ENCODE data around the gene DOCK8.

Gene DOCK8

DNA sequence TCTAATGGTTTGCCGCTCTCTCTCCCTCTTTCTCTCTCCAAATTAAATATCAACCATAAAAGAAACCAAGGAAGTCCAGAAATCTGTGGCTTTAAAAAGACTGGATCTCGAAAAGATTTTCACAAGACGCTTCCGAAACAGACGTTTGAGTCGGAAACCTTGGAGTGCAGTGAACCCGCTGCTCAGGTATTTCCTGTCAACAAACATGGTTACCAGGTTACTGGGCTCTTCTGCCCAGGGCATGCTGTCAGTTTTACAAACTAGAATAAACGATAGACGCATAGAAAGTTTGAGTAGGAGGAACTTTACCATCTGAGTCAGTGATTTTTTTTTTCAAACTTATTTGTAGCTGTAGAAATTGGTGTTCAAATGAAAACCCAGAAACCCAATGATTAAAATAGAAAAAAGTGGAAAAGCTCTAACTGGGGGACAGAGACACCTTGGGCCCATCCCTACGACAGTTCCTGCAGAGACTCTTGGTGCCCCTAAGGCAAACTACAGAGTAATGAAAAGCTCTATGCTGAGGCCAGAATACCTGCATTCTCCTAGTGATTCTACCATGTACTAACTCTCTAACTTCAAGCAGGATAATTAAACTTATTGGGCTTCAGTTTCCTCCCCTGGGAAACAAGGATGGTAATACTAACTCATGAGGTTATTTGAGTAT lies 90.0 kb downstream of the DOCK8 start:
- no peak overlapping the region for H3K4me3 ChIP-seq (ENCODE audit: low read depth, low read length)

DNA sequence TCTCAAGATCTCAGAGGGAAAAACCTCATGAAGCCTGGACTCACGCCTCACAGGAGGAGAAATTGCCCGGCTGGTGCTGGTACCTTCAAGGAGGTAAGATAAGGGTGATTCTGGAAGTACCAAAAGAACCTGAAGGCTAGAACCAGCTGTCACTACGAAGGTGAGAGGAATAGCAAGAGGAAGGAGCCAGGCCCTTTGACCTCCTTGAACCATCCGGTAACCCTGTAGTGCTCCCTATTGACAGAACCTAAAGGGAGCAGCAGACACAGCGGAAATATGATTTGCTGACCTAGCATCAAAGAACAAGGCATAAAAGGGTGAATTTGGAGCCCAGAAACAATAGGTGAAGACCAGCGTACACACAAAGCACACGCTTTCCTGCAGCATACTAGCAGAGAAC lies 92.2 kb downstream of the DOCK8 start:
- no peak overlapping the region for H3K4me3 ChIP-seq (ENCODE audit: low read depth, low read length)

DNA sequence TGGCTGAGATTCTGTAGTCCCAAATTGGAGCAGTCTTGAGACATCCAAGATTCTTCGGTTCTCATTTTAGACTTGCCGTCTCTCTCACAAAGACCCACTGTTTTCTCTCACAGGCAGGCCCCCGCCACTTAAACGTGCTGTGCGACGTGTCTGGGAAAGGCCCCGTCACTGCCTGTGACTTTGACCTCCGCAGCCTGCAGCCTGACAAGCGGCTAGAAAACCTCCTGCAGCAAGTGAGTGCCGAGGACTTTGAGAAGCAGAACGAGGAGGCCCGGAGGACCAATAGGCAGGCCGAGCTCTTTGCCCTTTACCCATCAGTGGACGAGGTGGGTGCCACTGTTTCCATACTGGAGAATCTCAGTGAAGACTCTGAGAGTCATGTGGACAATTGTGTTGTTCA lies 97.2 kb downstream of the DOCK8 start:
- H3K4me3 ChIP-seq (ENCODE audit: low read depth, low read length) = no peak overlapping the region

DNA sequence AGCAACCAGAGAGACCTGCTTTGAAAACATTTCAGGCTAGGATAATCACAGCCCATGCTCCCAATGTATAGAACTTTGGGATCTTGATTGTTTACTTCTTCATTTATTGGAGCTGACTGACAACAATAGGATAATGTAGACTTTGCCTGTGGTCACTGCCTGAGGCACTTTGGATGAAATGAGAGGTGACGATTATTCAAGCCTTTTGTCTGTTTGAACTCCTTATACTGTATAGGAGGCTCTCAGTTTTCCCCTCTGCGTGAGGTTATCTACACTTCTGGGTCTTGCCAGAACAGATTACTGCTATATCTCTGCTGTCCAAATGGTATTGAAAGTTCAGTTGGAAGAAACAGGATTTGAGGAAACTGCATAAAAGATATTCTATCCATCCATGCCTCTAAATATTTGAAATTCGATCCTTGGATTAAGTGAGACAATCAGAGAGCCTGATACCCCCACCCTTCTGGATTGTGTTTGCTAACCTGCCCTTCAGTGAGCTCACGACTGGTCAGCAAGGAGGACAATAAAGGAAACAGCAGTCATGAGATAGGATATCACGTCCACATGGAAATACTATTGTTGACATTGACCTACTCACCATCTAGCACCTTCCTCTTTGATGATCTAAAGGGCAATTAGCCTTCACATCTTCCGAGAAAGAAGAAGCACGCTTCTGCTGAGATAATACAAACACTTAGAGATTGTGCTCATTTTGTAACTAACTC lies 98.1 kb downstream of the DOCK8 start:
- no peak overlapping the region for H3K4me3 ChIP-seq (ENCODE audit: low read depth, low read length)

DNA sequence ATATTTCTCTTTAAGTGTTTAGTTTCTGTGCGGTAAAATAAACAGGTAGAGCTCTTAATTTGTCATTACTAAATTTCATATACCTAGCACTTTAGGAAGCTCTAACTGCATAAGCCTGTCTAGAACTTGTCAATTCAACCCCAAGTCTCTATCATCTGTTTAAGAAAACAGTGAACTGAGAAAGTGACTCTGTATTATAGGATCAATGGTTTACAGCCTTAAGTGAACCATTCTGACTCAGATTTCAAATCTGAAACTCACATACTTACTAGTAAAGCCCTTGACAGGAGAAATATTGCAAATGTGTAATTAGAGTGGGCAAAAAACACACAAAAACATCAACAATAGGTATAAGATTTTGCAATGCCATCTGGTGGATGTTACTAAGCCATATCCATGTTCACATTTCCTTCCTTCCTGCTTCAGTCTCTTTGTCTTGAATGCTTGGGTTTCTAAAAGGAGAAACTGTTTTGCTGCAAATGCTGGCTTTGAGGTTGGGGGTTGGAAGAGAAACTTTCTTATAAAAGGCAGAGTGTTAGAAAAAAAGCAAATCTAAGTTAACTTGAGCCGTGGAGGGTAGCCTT lies 101.8 kb downstream of the DOCK8 start:
- H3K4me3 ChIP-seq (ENCODE audit: low read depth, low read length) = no peak overlapping the region

DNA sequence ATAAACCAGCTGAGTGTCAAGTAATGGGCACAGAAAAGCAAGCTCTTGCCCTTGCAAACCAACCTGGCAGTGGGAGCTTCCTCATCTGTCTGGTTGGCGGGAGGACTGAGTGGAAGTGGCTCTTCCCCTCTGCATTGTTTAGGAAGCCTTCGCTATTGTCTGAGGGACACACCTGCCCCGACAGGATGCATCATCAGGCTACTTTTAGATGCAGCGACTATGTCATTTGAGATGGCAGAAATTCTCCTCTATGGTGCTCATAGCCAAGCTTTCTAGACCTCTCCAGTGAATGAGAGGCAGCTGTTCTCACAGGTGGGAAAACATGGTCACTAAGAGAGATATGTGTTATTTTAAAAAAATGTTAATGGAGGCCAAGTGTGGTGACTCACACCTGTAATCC lies 104.0 kb downstream of the DOCK8 start:
- H3K4me3 ChIP-seq (ENCODE audit: low read depth, low read length) = no peak overlapping the region

DNA sequence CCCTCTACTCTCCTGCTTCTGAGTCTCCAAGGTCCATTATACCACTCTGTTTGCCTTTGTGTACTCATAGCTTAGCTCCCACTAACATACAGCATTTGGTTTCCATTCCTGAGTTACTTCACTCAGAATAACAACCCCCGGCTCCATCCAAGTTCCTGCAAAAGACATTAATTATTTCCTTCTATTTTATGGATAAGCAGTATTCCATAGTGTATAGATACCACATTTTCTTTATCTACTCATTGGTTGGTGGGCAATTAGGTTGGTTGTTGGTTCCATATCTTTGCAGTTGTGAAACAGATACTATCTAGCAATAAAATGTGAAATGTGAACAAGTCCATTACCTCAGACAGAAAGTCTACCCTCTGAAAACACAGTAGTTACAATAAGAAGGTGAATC lies 110.3 kb downstream of the DOCK8 start:
- no peak overlapping the region for H3K4me3 ChIP-seq (ENCODE audit: low read depth, low read length)

DNA sequence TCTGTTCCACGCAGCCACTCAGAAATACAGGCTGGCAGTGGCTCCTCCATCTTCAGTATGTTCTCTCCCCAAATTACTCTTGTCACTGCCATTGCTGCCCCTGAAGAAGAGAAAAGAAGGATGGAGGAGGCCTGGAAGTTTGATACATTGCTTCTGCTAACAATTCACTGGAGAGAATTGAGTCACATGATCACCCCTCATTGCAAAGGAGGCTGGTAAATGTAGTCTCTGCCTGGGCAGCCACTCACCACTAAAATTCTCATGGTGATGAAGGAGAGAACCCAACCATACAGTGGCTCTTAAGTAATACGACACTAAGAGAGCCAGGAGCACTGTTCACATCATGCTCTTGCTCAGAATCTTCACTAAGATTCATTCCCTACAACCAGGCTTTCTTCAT lies 112.0 kb downstream of the DOCK8 start:
- no peak overlapping the region for H3K4me3 ChIP-seq (ENCODE audit: low read depth, low read length)

DNA sequence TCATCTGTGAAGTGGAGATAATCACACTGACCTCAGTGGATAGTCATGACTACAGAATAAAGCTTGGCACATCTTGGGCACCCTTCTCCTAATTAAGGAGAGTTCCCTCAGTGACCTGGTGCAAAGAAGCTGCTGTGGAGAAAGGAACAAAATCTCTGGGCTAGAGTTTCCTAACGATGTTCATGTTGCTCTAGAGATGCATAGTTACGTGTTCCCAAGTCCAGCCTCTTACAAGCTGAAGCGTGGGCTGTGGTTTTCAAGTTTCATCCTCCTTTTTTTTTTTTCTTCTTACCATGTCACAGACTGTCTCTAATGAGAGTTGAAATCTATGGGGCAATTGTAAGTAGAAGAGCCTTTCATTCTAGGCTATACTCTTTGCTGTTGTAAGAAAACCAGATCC lies 113.8 kb downstream of the DOCK8 start:
- no peak overlapping the region for H3K4me3 ChIP-seq (ENCODE audit: low read depth, low read length)

DNA sequence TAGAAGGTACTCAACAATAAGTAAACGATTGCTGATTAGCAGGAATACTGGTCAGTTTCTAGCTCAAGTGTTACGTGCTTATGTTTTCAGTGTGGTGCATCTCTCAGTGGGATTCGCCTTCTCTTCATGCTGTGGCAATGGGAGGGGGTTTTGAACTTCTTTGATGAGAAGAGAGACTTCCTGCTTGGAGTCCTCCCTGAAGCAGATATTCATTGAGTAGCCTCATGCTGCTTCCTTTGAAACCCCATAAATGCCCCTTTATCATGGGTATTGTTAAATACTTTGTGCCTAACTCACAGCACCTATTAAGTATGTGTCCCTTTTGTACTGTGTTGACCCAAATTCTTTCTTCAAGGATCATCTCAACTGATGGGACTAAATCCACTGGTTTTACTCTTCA lies 116.5 kb downstream of the DOCK8 start:
- no peak overlapping the region for H3K4me3 ChIP-seq (ENCODE audit: low read depth, low read length)

DNA sequence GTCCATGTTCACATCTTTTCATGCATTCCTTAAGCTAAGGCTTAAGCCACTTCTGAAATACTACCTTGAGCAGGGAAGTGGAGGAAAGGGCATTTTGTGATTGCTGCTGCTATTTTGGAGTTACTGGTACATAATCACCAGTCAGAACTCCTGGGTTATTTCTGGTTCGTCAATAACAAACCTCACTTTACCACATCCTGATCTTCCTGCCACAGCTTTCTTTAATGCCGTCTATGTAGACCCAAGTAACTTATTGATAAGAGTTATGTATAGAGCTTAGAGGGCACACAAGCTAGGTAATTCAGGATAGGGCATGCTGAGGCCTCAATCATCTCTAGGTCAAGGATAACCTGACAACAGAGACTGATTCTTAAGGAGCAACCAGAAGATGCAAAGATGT lies 120.7 kb downstream of the DOCK8 start:
- no peak overlapping the region for H3K4me3 ChIP-seq (ENCODE audit: low read depth, low read length)

DNA sequence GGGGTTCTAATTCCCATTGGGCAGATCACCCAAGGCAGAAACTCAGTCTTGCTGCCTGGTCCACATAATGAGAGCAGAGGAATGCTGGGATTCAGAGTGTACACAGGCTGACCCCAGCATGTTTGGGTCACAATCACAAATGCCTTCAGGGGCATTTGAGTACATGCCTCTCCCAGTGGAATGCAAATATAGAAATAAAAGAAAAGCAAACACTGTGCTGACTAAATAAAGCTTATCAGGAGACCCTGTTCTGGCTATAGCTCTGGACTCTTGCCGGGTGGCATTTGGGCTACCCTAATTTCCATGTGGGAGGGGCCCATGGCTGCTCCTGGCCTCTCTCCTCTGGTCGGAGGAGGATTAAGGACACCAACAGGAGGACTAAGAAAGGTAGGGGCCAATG lies 121.4 kb downstream of the DOCK8 start:
- no peak overlapping the region for H3K4me3 ChIP-seq (ENCODE audit: low read depth, low read length)

DNA sequence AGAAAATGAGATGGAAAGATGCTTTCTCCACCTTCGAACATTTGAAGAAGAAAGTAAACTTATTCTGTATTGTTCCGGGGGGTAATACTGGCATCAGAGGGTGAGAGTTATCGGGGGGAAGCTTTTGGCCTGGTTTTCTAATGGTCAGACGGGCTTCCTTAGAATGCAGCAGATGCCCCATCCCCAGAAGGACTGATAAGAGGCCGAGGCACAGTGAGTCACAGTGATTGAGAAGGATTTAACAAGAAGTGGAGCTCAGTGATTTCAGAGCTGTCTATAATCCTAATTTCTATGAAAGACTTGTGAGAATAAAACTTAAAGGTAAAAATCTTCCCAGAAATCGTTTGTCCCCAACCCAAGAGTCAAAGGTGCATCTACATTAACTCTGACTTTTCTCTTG lies 123.9 kb downstream of the DOCK8 start:
- no peak overlapping the region for H3K4me3 ChIP-seq (ENCODE audit: low read depth, low read length)

DNA sequence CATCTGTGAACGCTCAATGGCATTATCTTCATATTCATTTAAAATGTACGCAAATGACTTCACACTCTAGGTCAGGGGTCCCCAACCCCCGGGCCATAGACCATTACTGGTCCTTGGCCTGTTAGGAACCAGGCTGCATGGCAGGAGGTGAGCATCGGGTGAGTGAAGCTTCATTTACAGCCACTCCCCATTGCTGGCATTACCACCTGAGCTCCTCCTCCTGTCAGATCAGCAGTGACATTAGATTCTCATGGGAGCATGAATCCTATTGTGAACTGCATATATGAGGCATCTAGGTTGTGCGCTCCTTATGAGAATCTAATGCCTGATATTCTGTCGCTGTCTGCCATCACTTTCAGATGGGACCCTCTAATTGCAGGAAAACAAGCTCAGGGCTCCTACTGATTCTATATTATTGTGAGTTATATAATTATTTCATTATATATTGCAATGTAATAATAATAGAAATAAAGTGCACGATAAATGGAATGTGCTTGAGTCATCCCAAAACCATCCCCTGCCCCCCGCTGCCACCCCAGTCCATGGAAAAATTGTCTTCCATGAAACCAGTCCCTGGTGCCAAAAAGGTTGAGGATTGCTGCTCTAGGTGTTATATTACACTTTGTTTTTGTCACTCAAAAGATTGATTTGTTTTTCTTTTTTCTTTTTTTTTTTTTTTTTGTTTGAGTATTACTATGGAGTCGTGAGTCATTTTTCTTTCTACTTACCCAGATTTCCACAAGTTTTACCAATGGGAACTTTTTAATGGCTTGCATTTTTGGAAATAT lies 127.2 kb downstream of the DOCK8 start:
- no peak overlapping the region for H3K4me3 ChIP-seq (ENCODE audit: low read depth, low read length)

DNA sequence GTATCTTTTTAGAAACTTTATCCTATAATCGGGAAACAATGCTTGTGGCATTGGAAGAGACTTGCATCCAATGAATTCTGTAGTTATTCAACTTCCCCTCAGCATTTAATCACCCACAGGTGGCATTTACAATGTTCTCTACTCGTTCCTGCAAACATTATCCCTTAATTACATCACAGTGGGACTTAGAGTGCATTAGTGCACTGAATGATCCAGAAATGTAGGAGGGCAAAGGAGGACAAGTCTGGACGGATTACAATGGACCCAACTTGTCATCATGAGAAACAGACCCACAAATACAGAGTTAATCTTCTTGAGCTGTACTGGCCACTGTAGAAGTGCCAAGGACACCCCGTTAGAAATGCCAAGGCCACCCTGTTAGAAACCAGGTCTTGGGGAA lies 129.1 kb downstream of the DOCK8 start:
- no peak overlapping the region for H3K4me3 ChIP-seq (ENCODE audit: low read depth, low read length)

DNA sequence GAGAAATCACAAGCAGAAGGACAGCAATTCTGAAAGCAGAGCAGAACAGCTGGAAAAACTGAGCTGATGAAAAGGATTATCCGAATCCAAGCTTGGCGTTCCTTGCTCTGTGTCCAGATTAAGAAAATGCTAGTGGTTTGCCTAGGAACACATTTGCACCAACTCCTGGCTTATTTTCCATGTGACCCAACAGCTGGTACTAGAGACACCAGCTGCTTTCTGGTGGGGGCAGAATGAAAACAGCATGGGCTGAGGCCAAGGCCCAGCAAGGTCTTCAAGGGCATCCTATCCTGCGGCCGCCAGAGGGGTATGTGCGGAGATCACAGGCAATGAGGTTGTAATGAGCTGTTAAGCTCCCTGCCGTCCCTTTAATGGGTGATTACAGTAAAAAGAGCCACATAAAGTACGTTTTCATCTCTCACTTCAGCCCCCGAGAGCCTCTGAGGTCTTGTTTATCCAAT lies 131.5 kb downstream of the DOCK8 start:
- no peak overlapping the region for H3K4me3 ChIP-seq (ENCODE audit: low read depth, low read length)

DNA sequence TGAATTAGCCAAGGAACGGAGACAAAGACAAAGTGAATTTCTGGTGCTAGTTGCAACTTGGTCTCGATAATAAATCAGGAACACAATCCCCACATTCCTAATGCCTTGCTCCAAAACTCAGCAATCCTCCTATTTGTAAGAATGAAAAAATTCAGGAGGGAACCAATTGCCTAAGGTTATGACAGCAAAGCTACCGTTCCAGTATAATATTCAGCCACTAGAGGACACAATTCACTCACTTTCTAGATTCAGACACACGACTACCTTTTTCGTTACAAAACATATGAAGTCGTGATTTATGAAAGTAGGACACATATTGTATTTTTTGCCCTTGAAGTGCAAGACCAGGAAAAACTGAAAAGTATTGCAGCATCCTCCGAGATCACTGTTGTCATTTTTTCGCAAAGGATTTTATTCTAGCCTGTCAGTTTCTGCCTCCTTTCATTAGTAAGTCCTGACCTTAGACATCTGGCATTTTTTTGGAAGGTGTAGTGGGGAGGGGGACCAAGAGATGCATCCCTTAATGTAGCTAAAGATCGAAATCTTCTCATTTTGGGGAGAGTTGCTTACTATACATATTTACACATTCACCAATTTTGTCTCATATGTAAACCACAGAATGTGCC lies 133.1 kb downstream of the DOCK8 start:
- no peak overlapping the region for H3K4me3 ChIP-seq (ENCODE audit: low read depth, low read length)

DNA sequence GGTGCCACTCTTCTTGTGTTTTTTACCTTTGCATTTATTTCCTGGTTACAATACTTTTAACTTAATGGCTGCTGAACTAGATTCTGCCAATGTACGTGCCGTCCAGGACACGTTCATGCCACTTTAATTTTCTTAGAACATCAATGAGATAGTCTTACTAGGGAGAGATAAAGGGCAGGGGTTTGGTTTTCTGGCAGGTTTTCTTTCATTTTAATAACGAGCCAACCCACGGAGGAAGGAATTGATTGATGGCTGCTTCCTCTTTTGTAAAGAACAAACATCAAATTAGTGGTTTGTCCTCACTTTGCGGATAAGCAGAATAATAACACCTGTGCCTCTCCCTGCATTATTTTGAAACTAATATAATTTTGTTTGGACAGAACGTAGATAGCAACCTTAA lies 135.7 kb downstream of the DOCK8 start:
- no peak overlapping the region for H3K4me3 ChIP-seq (ENCODE audit: low read depth, low read length)

DNA sequence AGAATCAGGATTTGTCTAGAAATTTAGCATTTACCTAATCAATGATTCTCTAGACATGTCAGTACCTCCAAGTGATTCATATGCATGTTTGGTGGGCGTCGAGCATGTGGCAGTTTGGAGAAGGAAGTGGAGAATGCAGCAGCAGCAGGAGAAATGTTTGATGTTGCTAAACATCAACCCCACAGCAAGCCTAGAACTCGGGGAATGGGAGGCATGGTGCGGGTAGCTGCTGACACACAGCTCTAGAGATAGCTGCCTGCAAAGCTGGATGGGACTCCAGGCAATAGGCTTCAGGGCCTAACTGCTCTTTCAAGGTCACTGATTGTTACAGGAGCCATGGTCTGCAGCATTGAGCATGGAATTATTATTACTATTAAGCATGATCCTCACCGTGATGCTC lies 137.3 kb downstream of the DOCK8 start:
- no peak overlapping the region for H3K4me3 ChIP-seq (ENCODE audit: low read depth, low read length)

DNA sequence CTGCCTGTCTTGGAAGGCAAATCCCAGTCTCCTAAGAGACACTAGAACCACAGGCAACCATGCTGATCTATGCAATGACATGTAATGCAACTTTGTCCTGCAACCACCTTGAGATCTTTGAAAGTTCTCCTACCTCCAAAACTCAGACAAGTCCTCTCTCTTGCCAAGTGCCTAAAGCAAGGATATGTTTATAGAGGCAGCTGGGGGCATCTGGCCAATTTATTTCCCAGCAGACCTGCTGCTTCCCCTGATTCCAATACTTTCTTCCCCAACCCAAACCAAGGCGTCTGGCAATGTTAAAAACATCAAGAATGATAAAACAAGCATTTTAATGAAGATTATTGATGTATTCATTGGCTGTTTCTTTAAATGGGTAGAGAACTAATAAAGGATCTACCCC lies 138.4 kb downstream of the DOCK8 start:
- no peak overlapping the region for H3K4me3 ChIP-seq (ENCODE audit: low read depth, low read length)

DNA sequence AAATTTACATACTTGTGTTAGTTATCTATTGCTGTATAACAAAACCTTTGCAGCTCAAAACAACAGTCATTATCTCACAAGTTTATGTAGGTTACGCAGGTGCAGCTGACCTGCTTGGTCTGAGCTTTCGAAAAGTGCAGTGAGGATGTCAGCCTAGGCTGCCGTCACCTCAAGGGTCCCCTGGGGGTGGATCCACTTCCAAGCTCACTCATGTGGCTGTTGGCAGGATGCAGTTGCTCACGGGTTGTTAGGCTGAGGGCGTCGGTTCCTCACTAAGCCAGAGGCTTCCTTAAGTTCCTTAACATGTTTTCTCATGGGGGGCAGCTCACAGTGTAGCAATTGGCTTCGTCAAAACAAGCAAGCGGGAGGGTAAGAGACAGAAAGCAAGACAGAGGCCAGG lies 139.8 kb downstream of the DOCK8 start:
- H3K4me3 ChIP-seq (ENCODE audit: low read depth, low read length) = no peak overlapping the region

Data from iPS-11a (cell line).